Measurements from ENCODE around the gene SMPX. TPM values are rescaled to one million over a fixed set of nuclear protein-coding genes. Genes with fewer than 3 reads are reported as not detected.

SMPX gene
- total and polyA plus RNA-seq, 2 of the 4 experiments (the other 2 are of a cell fraction), result not detected

- no peak for TF ChIP-seq RAD21 (IDR thresholded peaks at IDR 0.05; ENCODE audit: low read length)
- no peak for TF ChIP-seq BHLHE40 (IDR thresholded peaks at IDR 0.05; ENCODE audit: low read depth, low read length)
- TF ChIP-seq POLR2A (IDR thresholded peaks at IDR 0.05; ENCODE audit: low read depth, low read length), result no peak
- no peak for TF ChIP-seq MAFK (IDR thresholded peaks at IDR 0.05; ENCODE audit: low read depth, low read length)
- no peak for TF ChIP-seq RFX5 (IDR thresholded peaks at IDR 0.05; ENCODE audit: low read depth, low read length)
- no peak for TF ChIP-seq MXI1 (IDR thresholded peaks at IDR 0.05; ENCODE audit: borderline replicate concordance, low read depth, low read length)
- TF ChIP-seq ELK1 (IDR thresholded peaks at IDR 0.05; ENCODE audit: borderline replicate concordance, low read depth, low read length), result no peak
- TF ChIP-seq NFE2L2 (IDR thresholded peaks at IDR 0.05; ENCODE audit: low read depth, low read length), result no peak
- no peak for TF ChIP-seq MAZ (IDR thresholded peaks at IDR 0.05; ENCODE audit: borderline replicate concordance, low read depth, low read length)
- no peak for TF ChIP-seq CEBPB (IDR thresholded peaks at IDR 0.05; ENCODE audit: low read depth, low read length)
- TF ChIP-seq, protein P1, sequence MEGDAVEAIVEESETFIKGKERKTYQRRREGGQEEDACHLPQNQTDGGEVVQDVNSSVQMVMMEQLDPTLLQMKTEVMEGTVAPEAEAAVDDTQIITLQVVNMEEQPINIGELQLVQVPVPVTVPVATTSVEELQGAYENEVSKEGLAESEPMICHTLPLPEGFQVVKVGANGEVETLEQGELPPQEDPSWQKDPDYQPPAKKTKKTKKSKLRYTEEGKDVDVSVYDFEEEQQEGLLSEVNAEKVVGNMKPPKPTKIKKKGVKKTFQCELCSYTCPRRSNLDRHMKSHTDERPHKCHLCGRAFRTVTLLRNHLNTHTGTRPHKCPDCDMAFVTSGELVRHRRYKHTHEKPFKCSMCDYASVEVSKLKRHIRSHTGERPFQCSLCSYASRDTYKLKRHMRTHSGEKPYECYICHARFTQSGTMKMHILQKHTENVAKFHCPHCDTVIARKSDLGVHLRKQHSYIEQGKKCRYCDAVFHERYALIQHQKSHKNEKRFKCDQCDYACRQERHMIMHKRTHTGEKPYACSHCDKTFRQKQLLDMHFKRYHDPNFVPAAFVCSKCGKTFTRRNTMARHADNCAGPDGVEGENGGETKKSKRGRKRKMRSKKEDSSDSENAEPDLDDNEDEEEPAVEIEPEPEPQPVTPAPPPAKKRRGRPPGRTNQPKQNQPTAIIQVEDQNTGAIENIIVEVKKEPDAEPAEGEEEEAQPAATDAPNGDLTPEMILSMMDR (conservative IDR thresholded peaks at IDR 0.05; ENCODE audit: low read depth, low read length), result no peak
- no peak for TF ChIP-seq SMC3 (IDR thresholded peaks at IDR 0.05; ENCODE audit: low read depth, low read length)
- TF ChIP-seq FOS (IDR thresholded peaks at IDR 0.05; ENCODE audit: low read depth, low read length), result no peak
- TF ChIP-seq RCOR1 (IDR thresholded peaks at IDR 0.05; ENCODE audit: insufficient replicate concordance, low read length), result no peak
- no peak for TF ChIP-seq USF2 (IDR thresholded peaks at IDR 0.05; ENCODE audit: low read depth, low read length)
- TF ChIP-seq CHD1 (IDR thresholded peaks at IDR 0.05; ENCODE audit: low read depth, low read length), result no peak
- Histone ChIP-seq H3K4me3 (ENCODE audit: insufficient read depth, low read depth, low read length) (no peak overlapping the region), H3K4ac (ENCODE audit: low read depth, low read length) (no peak overlapping the region), H4K20me1 (ENCODE audit: insufficient read depth, low read length) (no peaks in the 10 kb centered on the region), H2AK9ac (replicated peaks; ENCODE audit: low read depth, low read length, poor library complexity) (no peak overlapping the region), H3K4me1 (ENCODE audit: control insufficient read depth, insufficient read depth, low read length) (no peaks in the 10 kb centered on the region), H2BK15ac (ENCODE audit: low read depth, low read length) (no peak overlapping the region), H3K4me2 (ENCODE audit: low read depth, low read length) (no peak overlapping the region), H2BK20ac (ENCODE audit: low read depth, low read length) (no peak overlapping the region), H3K14ac (replicated peaks; ENCODE audit: low read depth, low read length) (no peak overlapping the region), H2BK5ac (ENCODE audit: low read depth, low read length, poor library complexity, severe bottlenecking) (no peak overlapping the region), H3K27me3 (ENCODE audit: control insufficient read depth, insufficient read depth, low read length) (no peaks in the 10 kb centered on the region), H3K23ac (ENCODE audit: low read depth, low read length) (no peak overlapping the region), H3K79me1 (ENCODE audit: low read depth in 1 of 2, low read length in 2 of 2) (no peaks in the 10 kb centered on the region), H4K8ac (ENCODE audit: low read depth in 2 of 2, low read length in 2 of 2) (no peak overlapping the region), H3K9me3 (ENCODE audit: control insufficient read depth, insufficient read depth, low read length) (no peaks in the 10 kb centered on the region; the same call in 1 of the 2 replicates), H3K9ac (ENCODE audit: low read depth, low read length) (no peak overlapping the region), H2BK120ac (ENCODE audit: low read depth, low read length) (no peak overlapping the region), H4K91ac (ENCODE audit: insufficient read depth, low read depth, low read length) (no peak overlapping the region), H3K27ac (ENCODE audit: insufficient read depth, low read length) (no peak overlapping the region), H3K9me1 (ENCODE audit: insufficient read depth, low read length) (no peaks in the 10 kb centered on the region), H2AFZ (replicated peaks; ENCODE audit: low read length, poor library complexity) (no peak overlapping the region), H3K56ac (ENCODE audit: extremely low read depth, insufficient read depth, low read length) (no peak overlapping the region), H2AK5ac (ENCODE audit: low read depth, low read length) (no peak overlapping the region), H3K18ac (ENCODE audit: low read depth, low read length) (no peak overlapping the region), H3K36me3 (ENCODE audit: control insufficient read depth, insufficient read depth, low read length) (no peaks in the 10 kb centered on the region), H4K5ac (ENCODE audit: low read depth, low read length) (no peak overlapping the region)
- no peak for ATAC-seq (ENCODE audit: low read depth)
- dilution Hi-C loops (cut with HindIII; ENCODE audit: low sequenced_read_pairs, unreplicated experiment), result no loop called here
- CTCF ChIA-PET, result no interaction called here
- POLR2A ChIA-PET (ENCODE audit: unreplicated experiment), result no interaction called here
- no TSS peak for BruUV-seq (replicated peaks)
- in situ Hi-C loops (cut with MboI; ENCODE audit: low sequenced_read_pairs), result no loop called here
- no CpG with 5 or more reads among the region's 4 CpGs for WGBS, 2 experiments (ENCODE audit: extremely low coverage in 2 of 2, insufficient read length in 1 of 2)
- no peak for DNase-seq
- intact Hi-C loops (cut with micrococcal nuclease), result no loop called here
Measured at GRCh38 chrX:21705225-21705624, 52.7 kb downstream of the SMPX start.
